ENCODE measurements around the gene EWSR1.

Gene EWSR1

DNA sequence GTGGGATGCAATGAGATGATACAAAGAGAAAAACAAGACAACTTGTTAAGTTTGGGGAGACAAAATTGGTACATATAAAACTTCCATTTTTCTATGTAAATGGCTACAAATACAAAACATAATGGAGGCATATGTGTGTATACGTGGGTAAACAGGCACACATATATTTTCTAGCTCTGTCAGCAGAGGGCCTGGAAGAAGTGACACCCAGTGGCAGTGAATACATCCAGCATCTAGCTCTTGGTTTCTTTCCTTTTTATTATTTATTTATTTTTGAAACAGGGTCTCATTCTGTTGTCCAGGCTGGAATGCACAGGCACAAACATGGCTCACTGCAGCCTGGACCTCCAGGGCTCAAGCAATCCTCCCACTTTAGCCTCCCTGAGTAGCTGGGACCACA, 52.5 kb downstream of the EWSR1 start:
- no peak for DNase-seq

DNA sequence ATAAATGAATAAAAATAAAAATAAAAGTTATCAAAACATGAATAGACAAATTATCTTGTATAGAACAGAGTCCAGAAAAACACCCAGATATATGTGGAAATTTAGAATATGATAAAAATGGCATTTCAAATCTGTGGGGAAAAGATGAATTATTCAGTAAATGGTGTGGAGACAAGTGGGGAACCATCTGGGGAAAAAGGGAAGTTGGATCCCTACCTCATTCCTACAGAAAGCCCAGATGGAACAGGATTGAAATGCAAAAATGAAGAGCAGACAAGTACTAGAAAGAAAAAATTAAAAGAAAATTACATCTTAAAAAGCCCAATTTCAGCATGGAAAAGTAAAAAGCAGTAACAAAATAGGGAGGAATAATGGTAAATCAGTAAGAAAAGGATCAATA, 55.6 kb downstream of the EWSR1 start:
- no peak for DNase-seq

DNA sequence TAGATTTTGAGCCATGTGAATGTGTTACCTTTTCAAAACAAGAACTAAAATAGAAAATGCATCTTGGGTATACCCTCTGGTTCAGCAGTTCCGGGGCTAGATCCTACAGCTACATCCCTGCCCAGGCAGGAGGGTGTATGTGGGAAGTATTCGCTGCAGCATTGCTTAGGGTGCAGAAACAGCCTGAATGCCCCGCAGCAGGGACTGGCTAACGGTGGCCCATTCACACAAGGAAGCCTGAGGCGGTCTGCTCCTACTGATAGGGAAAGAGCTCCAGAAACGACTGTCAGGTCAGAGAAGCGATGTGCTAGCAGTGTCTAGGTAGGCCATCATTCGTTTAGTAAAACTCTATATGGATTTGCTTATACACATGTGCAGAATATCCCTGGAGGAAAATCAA, 57.3 kb downstream of the EWSR1 start:
- DNase-seq, result no peak

DNA sequence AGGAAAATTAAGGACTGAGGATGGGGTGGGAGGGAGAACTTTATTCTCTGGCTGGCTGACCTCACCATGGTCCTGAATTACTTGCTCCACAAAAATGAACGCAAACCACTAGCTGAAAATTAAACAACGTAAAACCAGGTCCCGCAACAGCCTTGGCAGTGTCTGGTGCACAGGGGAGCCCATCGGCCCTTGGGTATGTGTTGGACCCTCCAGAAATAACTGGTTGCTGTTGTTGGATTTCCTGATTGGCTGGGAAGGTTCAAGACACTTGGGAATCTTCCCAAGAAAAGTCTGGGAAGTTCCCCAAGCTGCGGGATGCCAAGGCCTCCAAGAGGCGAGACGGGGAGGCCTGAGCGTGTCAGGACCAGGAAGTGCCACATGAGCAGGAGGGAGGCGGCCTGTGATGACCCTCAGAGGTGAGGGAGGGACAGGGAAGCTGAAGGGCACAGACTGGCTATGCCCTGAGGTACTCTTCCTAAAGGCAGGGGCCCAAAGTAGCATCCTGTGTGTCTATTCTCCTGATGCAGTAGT, 57.8 kb downstream of the EWSR1 start:
- DNase-seq, result no peak

DNA sequence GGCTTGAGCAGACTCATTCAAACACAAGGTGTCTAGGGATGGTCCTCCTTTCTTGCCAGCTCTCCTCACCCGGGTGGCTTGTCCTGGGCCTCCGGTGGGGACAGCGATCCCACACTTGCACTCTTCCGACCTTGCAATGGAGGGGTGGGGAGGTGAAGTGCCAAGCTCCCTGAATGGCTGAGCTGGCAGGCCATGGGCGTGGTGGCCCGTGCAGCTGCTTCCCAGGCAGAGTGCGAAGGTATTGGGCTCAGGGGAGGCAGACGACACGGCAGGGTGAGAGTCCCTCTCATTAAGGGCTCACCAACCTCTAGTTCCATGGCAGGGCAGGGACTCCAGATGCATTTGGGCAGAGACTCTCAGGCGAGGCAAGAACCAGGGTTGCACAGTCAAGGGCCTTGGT, 58.4 kb downstream of the EWSR1 start:
- no peak for DNase-seq

DNA sequence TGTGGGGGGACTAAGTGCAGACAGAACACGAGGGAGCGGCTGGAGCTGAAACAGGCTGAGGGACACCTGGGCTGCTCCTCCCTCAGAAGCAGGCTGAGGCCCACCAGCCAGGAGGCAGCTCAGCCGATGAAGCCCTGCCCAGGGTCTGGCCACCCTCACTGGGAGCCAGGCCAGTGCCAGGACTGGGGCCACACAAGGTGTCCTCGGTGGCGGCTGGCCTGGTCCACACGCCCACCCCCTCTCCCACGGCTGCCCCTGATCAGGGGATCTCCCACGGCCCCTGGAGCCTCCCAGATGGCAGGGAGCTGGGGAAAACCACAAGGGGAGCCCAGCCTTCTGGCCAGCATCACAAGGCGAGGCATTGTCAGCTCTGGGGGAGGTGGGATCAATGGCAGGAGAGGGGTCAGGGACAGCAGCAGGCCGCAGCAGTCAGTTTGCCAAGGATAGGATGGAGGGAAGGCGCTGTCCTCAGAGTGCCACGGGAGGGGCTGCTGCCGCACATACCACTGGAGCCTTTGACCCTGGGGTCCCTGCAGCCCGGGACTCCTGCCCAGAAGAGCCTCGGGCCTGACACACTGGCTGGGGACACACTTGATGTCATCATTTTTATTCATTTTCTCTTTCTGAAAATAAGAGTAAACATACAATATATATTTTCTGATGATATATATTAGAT, 59.2 kb downstream of the EWSR1 start:
- no peak for DNase-seq

DNA sequence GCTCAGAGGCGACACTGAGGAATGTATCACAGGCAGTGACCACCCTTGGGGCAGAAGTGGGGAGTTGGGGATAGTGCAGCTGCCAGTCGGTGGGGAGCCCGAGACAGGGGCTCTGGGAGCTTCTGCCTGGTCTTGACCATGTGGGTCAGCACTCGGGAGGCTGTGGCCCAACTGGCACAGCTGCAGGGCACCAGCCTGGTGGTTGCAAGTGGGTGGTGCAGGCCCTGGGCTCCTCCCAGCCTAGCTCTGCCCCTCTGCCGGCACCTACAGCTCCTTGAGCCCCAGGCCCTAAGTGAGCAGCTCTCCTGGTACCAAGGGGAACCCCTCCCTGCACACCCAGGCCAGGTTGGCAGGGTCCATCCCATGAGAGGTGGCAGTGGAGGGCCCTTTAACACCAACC, 60.0 kb downstream of the EWSR1 start:
- no peak for DNase-seq

DNA sequence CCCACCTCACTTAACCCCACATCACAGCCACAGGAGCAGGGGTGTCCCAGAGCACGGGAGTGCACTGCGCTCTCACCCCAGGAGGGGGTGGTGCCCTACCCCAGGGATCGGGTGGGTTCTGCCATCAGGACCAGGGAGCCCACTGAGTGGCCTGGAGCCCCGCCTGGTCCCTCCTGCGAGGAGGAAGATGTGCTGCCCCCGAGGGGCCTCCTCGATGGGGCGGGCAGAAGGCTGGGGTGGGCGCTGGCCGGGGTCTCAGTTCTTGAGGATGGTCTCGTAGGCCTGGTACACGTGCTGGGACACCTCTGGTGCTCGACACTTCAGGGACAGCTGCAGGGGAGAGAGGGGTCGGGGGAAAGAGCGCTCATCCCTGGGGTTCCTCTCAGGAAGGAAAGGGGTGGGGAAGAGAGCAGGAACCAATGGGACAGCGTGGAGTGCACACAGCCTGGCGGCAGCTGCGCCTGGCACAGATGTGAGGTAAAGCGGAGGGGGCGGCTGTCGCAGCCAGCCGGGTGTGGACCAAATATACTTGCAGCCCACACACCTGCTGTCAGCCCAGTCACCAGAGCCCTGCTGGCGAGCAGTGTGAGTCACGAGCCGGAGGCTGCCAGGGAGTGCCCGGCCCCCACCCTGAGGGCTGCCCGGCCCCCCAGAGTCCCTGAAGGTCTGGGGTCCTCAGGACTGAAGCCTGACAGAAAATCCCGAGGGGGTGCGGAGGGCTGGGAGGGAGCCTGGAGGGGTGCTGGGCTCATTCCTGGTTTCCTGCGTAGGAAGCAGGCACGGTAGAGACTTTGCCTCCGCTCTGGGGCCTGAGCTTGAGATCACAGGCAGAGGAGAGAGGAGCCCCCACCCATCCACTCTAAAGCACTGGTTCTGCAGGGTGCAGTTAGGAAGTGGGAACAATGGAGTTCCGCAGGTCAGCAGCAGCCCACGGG, 60.8 kb downstream of the EWSR1 start:
- no peak for DNase-seq

DNA sequence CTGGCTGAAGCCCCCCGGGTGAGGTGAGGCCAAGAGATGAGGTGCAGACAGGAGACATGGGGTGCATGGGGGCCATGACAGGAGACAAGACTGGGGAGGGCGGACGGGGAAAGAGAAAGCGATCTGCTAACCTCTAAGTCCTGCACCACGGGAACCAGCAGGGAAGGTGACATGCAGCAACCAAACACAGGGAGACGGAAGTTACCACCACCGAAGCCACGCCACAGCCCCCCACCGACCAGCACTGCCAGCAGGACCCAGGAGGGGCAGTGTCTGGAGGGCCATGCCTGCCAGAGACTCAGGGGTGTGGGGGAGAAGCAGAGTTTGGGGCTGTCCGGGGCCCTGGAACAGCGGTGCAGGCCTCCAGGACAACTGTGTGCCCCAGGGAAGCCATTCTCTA, 61.5 kb downstream of the EWSR1 start:
- no peak for DNase-seq

DNA sequence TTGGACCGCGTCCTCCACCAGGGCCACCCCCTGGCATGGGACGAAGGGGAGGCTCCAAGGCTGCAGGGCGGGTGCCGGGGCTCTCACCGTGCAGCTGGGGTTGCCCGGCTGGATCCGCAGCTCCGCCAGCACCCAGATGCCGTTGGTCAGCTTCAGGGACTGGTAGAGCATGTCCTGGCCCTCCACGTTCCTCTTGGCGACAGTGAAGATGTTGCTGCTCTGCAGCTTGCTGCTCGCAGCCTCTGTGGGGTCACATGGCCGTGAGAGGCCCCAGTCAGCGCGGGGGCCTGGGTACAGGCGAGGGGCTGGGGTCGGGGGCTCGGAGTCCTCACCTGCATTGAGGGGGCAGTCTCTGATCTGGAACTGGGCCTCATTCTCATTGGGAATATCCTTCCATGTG, 62.2 kb downstream of the EWSR1 start:
- no peak for DNase-seq

DNA sequence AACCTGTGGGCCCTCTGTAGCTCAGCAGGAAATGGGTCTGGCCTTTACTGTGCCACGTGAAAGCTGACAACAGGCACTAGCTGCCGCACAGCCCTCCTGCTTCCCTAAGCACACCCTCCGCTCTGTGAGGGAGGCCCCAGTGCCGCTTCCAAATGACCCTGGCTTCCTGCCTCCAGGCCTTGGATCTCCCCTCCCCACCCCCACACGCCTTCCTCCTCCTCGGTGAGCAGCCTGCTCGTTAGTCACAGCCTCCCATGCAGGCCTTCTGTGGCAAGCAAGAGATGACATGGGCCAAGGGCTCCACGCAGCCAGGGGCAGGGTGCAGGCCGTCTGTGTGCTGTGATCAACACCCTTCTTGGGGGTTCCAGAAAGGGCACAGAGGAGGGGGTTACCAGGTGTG, 62.7 kb downstream of the EWSR1 start:
- no peak for DNase-seq

DNA sequence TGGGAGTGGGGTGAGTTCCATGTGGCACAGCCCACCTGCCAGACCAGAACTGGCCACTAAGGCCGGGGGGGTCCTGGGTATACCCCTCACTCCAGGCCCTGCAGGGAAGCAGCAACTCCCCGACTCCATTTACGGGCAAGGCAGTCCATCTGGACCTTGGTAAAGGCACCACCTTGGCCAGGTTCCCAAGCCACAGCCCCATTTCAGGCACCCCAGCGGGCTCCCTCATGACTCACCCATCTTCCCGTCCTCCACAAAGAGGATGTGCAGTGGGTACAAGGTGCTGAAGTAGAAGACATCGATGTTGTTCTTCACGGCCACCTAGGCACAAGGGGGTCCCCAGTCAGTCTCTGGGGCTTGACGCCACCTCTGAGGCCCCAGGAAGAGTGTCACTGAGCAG, 63.1 kb downstream of the EWSR1 start:
- DNase-seq, result no peak

DNA sequence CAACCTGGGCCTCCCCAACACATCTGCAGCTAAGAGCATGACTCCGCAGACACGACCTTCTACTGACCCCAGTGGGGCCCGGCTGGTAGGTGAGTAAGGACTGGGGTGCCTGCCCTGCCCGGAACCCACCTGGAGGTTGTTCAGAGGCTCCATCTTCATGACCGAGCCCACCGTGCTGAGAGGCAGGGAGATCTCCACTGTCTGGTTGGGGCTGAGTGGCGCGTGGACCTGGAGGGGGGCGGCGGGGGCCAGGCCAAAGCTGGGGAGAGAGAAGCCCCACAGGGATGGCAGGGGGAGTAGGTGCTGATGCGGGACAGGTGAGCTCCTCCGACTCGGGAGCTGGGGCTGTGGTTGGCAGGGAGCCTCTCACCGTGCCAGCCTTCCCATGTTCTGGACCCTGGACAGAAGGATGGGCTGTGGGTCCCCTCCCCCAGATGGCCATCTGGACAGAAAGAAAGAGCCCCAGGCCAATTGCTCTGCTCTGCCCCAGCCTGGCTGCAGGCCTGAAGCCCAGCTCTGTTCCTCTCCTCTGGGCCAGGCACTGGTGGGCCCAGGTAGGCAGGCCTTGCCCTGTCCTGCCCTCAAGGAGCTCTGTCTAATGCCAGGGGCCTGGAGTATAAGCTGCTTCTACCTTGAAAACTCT, 63.7 kb downstream of the EWSR1 start:
- DNase-seq, result no peak

DNA sequence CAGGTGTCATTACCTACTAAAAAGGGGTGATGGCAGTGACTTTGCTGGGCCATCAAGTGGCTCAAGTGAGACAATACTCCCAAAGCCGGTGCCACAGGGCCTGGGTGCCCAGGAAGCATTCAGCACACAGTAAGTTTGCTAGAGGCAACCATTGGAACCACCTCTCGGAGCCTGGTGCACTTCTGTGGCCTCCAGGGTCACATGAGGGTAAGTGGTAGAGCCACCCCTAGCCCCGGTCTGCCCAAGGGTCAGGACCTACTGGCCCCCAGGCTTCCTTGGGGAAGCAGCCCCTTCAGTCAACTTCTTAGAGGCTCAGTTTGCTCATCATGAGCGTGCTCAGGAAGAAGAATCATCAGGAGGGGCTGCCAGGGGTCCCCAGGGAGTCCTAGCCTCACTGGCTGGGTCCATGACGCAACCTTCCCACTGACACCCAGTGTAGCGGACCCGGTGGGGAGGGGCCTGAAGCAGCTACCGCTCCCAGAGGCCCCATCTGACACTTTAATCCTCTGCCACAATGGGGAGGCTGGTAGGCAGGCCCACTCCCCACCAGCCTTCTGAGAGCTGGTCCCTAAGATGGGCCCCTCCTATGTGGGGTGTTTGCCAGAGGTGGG, 64.9 kb downstream of the EWSR1 start:
- DNase-seq, result no peak

DNA sequence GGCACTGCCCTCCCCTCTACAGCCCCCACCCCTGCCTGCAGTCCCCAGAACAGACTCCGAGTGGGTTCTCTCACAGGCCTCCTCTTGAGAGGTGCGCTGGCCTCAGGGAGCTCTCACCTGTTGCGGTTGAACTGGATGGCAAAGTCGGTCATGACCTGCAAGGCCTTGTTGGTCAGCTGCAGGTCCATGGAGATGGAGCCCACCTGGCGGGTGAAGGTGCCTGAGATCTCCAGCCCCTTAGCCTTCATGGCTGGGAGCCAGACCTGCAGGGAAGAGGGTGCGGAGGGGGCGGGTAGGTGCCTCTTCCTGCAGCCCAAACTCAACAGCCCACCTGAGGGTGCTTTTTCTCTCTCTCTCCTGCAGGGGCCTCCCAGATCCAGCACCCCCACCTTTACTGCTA, 66.1 kb downstream of the EWSR1 start:
- no peak for DNase-seq

DNA sequence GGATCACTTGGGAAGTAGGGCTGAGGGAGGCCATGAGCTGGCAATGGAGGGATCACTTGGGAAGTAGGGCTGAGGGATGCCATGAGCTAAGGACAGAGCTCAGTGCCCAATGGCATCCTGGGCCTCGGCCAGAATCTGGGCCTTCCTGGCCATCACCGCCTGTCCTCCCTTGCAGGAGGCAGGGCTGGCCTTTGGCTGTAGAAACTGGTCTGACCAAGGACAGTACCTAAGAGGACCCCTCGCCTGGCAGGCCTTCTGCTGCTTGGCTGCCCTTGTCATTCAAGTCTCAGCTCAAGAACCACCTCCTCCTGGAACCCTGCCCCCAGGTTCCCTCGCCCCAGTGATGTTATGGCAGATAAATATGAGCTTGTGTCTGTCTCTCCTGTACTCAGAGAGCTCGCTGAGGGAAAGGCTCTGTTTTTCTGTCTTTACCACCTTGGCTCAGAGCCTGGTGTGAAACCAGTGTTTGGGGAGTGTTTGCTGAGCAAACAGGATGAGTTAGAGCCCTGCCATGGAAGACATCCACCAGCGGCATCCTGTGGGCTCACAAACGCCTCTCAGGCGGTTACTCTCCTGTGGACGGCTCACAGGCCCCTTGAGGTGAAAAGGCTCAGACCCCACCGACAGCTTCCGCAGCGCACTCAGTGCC, 66.8 kb downstream of the EWSR1 start:
- no peak for DNase-seq

DNA sequence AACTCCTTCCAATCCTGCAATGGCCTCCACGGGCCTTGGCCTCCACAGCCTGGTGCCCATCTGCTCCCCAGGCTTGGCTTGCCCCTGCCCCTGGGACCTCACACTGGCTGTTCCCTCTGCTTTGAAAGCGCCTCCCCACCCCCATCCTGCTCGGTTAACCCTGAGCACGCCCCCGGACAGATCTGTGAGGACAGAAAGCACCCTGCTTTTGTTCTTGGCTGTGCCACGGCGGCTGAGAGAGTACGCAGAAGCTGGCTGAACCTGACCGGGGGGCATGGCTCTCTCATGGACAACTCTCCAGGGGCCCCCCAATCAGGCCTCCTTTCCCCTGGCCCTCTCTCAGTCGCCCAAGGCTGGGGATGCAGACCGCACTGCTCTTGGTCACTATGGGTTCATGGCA, 67.6 kb downstream of the EWSR1 start:
- DNase-seq, result no peak

DNA sequence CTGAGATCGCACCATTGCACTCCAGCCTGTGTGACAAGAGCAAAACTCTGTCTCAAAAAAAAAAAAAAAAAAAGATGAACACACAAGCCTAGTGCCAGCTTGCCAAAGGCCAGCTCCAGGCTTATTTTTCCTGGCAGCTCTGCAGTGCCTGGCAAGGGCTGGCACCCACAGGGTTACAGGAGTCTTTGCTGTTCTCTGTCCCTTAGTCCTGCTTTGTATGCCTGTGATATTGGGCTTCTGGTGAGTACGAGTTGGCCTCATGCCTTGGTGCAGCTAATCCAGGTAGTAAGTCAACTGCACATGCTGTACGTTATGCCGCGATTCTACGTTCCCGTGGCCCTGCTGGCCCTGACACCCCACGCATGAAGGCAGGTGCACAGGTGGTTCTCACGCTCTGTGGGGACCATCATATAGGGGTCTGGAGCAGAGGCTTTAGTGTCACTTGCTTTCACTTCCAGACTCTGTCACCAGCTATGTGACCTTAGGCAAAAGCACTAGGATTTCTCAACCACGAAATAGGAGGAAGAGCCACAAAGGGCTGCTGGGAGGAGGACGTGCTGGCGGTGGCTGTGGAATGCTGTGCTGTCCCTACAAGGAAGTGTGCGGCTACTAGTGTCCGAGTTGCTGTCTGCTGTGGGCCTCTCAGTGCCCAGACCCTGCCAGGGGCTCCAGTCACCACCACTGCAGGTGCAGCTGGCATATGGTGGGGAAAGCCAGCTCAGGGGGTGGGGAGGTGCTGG, 68.9 kb downstream of the EWSR1 start:
- no peak for DNase-seq

DNA sequence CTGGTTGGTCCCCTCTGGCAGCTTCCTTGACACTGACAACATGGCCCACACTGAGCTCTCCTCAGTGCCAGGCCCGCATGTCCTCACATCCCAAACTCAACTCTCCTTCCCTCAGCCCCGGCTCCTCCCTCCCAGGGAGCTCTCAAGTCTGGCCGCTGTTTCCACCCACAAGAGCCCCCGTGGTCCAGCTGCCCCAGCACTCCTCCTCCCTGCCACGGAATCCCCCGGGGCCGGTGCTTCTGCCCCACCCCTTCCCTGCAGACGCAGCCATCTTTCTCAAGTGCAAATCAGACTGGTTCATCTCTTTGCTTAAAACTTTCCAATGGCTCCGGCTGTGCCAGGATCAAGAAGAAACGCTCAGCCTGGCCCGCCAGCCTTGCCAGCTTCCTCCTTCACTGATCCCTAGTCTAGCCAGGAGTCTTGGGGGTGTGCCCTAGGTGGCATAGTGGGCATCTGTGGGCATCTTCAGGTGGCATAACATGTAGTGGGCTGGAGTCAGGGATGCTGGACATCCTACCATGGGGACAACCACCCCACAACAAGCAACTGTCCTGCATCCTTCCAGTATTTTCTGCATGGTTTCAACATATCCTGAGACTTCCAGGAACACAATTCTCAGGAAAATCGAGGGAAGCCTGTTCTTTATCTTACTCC, 69.7 kb downstream of the EWSR1 start:
- DNase-seq, result no peak

DNA sequence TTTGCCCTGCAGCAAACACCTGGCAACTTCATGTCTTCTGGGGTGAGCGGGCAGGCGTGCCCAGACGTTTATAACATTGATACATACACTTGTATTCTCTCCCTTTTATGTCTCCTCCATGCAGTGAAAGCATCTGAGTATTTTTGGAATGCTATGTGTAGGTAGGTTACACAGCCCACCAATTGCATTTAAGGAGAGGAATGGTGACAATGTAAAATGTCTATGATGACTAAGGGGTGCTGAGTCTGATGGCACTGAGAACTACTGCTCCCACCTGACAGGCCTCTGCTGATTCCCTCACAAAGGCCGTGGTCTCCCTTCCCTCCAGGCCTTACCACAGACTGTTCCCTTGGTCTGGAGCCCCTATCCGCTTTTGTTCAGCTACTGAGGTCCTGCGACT, 70.3 kb downstream of the EWSR1 start:
- DNase-seq, result no peak

Measured in stimulated activated CD4-positive, alpha-beta T cell treated with anti-CD3 and anti-CD28 coated beads, Interleukin-4, amount 100 ng/mL, for 24 hours (primary cell).